HG03060 (cell line): ENCODE data around the gene IL6ST.
"Not testable (repeated sequence)": the region's sequence is repeated elsewhere in the genome, so short reads cannot be mapped to it uniquely, and the experiment has no call there.

ENCODE experiments used
- ATAC-seq: cut with Tn5 transposase; IDR thresholded peaks from one replicate; pipeline ENCODE4 v1.9.1; 2021; ENCODE audit warnings: low read depth, moderate number of reproducible peaks; ENCODE audit not compliant: unreplicated experiment

The IL6ST gene

GRCh38 chr5:56006094-56006493 lies 11.3 kb upstream of the IL6ST start:
- ATAC-seq = no peak

- ATAC-seq = no peak
Observed at GRCh38 chr5:56004874-56005273, 10.1 kb upstream of the IL6ST start.

GRCh38 chr5:56003679-56004078 lies 8.9 kb upstream of the IL6ST start:
- ATAC-seq = no peak

GRCh38 chr5:56003179-56003578 lies 8.4 kb upstream of the IL6ST start:
- no peak for ATAC-seq

- ATAC-seq = no peak
Observed at GRCh38 chr5:56002303-56002702, 7.5 kb upstream of the IL6ST start.

- ATAC-seq = not testable (repeated sequence)
Observed at GRCh38 chr5:56000221-56000620, 5.5 kb upstream of the IL6ST start.

- no peak for ATAC-seq
Observed at GRCh38 chr5:55998966-55999365, 4.2 kb upstream of the IL6ST start.

GRCh38 chr5:55997742-55998351 lies 3.1 kb upstream of the IL6ST start:
- ATAC-seq = no peak

- ATAC-seq = peak; percentile 77
Observed at GRCh38 chr5:55994998-55995914, 493 bp upstream of the IL6ST start.

GRCh38 chr5:55993731-55994494 lies 850 bp downstream of the IL6ST start:
- ATAC-seq = no peak

- no peak for ATAC-seq
Observed at GRCh38 chr5:55993013-55993412, 1.8 kb downstream of the IL6ST start.

GRCh38 chr5:55991768-55992486 lies 2.8 kb downstream of the IL6ST start:
- no peak for ATAC-seq

GRCh38 chr5:55990895-55991294 lies 3.9 kb downstream of the IL6ST start:
- ATAC-seq = not testable (repeated sequence)

GRCh38 chr5:55989860-55990259 lies 4.9 kb downstream of the IL6ST start:
- ATAC-seq = no peak

GRCh38 chr5:55988979-55989638 lies 5.7 kb downstream of the IL6ST start:
- ATAC-seq = no peak

GRCh38 chr5:55988428-55988827 lies 6.3 kb downstream of the IL6ST start:
- not testable (repeated sequence) for ATAC-seq

- ATAC-seq = no peak
Observed at GRCh38 chr5:55986931-55987330, 7.8 kb downstream of the IL6ST start.

- no peak for ATAC-seq
Observed at GRCh38 chr5:55985181-55985580, 9.6 kb downstream of the IL6ST start.

- ATAC-seq = no peak
Observed at GRCh38 chr5:55983986-55984385, 10.8 kb downstream of the IL6ST start.

GRCh38 chr5:55982957-55983381 lies 11.8 kb downstream of the IL6ST start:
- ATAC-seq = no peak
